ENCODE measurements around the gene CEP78. TPM values are rescaled to one million over a fixed set of nuclear protein-coding genes. Genes with fewer than 3 reads are reported as not detected.

CEP78 gene
- total RNA-seq, 1 donor from 2014 or later = 13.2 TPM

DNA sequence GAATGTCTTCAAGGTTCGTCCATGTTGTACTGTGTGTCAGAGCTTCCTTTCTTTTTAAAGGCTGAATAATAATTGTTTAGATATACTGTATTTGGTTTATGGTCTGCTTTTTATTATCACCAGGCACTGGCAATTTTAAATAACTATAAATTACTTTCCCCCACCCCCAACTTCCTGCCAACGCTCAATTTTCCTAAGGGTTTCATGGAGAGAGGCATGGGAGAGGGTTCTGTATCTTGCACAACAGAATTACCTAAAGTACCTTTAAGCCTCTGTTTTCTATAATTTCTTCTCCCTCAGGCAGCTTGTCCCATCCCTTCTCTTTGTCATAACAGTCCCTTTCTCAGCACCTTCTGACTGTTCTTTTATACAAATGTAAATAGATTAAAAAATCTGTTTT, 71.5 kb downstream of the CEP78 start:
- no peak for DNase-seq (ENCODE audit: low read depth in 2 of 2)

GRCh38 chr9:78309066-78309465, 73.2 kb downstream of the CEP78 start:
- DNase-seq (ENCODE audit: low read depth in 2 of 2) = no peak

DNA sequence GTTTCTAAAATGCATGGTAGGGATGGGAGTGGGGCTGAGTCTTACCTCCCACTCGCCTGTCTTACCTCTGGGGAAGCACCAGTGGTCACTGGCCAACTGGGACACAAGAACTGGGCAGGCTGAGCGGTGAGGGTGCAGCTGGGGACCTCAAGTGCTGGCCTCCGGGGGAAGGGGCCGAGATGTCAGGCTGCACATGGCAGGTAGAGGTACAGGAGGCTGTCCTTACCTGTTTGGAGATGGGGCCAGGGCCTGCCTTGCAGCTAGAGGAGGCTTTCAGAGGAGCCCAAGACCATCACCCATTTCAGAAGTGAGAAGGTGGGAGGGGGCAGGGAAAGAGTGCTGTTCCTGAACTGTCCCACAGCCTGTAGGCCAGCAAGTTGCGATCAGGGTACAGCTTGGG, 75.2 kb downstream of the CEP78 start:
- DNase-seq (ENCODE audit: low read depth in 2 of 2) = no peak

GRCh38 chr9:78311886-78312524, 76.1 kb downstream of the CEP78 start:
- DNase-seq (ENCODE audit: low read depth in 2 of 2) = no peak

GRCh38 chr9:78314550-78314949, 78.7 kb downstream of the CEP78 start:
- no peak for DNase-seq (ENCODE audit: low read depth in 2 of 2)

DNA sequence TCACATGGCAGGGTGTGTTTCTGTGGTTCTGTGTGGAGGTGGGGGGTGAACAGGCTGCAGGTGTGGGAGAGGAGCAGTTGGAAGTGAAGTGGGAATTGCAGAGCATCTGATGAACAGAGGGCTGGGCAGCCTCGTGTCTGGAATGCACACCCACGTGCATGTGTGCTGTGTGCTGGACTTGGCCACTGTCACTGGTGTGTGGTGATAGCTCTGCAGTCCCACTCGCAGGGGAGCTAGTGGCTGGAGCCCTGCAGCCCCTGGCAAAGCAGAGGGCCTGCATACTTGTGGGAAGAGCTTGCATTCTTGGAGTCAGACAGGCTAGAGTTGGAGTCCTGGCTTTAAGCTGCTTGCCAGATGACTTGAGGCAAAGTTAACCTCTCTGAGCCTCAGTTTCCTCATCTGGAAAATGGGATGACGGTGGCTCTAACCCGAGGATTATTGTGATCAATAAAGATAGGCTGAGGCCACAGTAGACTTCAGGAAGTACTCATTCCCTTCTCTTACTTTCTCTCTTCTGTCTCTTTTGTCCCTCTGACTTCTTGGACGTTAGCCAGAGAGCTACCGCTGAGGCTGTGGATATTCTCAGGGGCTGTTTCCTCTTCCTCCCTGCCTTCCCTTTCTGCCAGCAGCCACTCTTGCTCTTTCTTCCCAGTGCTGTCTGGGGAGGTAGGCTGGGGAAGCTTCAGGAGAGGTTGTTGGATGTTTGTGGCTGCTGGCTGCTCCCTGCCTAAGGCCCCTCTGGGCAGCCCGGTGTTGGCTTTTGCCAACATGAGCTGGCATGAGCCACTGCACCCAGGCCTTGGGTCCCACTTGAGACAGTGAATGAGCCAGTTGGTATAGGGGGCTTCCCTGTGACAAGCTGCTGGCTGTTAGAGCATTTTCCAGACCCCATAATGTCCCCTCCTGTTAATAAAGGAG, 79.3 kb downstream of the CEP78 start:
- DNase-seq (ENCODE audit: low read depth in 2 of 2) = peak in 1 of 2 donors; percentile 30

- no peak for DNase-seq (ENCODE audit: low read depth in 2 of 2)
Measured at GRCh38 chr9:78316166-78316892, 80.5 kb downstream of the CEP78 start.

DNA sequence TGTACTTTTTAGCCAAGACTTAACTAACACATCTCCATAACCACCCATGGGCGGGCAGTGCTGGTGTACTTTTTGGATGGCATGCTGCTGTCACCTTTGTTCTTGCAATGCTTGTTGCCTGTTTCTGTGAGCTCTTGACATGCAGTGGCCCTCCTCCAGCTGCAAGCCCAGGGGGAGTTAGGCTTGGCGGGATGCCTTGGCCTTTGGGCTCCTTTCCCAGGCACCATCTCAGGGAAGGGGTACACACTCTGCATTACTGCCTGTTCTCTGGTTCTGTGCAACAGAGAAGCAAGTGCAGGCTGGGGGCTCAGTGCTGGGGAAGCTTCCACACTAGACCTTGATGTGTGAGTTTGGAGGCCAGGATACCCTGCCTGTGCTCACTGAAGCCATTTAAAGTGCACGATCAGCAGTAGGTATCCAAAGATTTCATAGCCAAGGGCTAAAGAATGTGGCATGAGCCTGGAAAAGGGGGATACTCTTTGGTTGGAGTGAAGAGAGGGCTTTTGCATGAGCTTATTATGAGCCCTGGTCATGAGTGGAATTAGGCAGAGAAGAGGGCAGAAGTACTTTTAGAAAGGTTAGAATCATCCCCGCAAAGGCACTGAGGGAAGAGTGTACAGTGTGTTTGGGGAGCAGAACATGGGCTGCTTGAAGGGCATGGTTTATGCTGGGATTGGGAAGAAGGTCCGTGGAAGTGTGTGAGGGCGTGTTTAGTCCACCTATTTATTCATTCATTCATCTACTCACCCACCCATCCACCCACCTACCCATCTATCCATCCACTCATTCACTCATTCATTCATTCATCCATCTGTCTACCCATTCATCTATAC, 83.5 kb downstream of the CEP78 start:
- no peak for DNase-seq (ENCODE audit: low read depth in 2 of 2)

DNA sequence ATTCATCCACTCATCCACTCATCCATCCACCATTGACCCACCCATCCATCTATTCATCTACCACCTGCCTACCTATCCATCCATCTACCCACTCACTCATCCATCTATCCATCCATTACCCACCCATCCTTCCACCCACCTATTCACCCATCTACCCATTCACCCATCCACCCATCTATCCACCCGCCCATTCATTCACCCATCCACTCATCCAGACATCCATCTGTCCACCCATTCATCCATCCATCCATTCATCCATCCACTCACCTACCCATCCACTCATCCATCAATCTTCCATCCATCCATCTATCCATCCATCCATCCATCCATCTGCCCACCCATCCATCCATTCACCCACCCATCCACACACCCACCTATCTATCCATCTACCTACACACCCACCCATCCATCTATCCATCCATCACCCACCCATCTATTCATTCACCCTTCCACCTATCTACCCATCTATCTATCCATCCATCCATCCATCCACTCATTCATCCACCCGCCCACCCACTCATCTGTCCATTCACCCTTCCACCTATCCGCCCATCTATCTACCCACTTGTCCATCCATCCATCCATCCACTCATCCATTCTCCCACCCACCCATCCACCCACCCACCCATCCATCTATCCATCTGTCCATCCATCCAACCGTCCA, 84.3 kb downstream of the CEP78 start:
- no peak for DNase-seq (ENCODE audit: low read depth in 2 of 2)

DNA sequence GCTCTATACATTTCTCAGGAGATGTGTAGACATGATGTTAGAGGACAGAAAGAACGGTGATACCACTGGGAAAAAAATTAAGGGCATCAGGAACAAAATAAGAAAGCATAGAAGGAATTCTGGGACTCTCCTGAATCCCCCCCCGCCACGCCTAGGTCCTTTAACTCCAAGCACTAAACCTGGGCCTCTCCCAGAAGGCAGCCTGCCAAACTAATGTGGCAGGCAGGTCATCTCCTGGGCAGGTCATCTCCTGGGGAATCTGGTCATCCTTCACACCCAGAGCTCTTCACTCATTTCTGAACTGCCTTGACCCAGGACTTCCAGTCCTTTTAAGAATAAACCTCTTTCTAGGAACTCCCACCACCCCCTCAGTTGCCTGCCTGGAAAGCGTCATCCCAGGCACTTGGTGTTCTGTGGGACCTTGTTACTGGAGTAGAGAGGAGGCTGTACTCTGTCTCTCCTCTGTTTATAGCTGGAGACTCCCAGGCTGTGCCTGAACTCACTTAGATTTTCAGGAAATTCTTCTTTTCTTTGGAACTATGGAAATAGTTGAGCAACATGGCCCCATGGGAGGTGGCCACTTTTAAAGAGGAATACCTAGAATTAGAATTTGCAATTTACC, 85.1 kb downstream of the CEP78 start:
- DNase-seq (ENCODE audit: low read depth in 2 of 2) = no peak

GRCh38 chr9:78321505-78321904, 85.6 kb downstream of the CEP78 start:
- no peak for DNase-seq (ENCODE audit: low read depth in 2 of 2)

DNA sequence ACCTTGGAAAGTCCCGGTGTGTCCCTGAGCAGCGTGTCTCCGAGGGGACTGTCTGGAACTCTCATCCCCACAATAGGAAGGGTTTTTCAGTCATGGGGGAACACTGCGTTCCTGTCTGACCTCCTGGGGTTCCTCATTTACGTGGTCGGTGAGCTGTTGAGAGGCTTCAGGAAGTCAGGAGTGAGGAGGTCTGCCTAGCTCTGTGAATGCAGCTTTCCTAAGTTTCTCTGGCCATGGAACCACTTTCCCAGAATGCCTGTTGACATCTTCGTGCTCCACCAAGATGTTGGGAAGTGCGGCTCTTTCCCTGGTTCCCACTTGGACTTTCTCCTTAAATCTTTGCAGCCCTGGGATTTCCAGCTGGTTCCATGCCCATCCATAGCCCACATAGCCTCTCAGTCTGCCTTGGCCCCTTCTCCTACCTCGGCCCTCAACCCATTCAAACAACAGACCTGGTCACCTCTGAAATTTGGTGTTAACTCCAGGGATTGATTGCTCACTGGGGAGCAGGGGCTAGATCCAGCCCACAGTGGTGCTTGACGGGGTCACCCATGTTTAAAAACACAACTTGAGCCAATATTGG, 88.3 kb downstream of the CEP78 start:
- DNase-seq (ENCODE audit: low read depth in 2 of 2) = no peak

DNA sequence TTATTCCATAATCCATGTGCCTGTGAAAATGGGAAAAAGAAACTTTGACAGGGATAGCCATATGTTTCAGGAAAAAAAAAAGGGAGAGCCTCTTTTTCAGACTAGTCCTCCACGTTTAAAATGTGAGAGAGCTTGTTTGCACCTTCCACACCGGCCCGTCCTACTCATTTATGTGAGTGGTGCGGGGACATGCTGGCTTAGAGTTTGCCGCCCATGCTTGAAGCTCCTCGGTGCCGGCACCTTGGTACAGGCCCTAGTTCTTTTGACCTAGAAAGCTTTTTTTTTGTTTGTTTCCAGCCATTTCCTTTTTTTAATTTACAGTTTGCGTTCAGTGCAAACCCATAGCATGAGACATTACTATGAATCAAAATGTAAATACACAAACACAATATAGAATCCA, 88.8 kb downstream of the CEP78 start:
- DNase-seq (ENCODE audit: low read depth in 2 of 2) = no peak

DNA sequence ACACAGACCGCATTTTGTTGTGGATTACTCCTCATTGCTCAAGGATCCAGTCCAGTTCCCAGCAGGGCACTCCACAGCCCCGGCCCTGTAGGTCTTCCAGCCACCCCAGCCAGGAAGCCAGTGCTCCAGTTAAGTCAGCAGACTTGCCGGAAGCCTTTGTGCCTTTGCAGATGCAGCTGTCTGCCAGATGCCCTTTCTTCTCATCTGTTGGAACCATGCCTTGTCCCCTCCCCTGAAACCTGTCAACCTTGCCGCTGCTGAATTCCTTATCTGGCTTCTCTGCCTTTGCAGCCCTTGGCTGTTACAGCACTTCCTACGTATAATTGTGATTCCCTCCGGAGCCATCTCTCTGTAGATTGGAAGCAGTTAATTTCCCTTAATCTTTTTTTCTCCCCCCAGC, 89.5 kb downstream of the CEP78 start:
- DNase-seq (ENCODE audit: low read depth in 2 of 2) = peak in 1 of 2 donors; percentile 10

- no peak for DNase-seq (ENCODE audit: low read depth in 2 of 2)
Measured at GRCh38 chr9:78325846-78326360, 90.0 kb downstream of the CEP78 start.

GRCh38 chr9:78326564-78326963, 90.7 kb downstream of the CEP78 start:
- DNase-seq (ENCODE audit: low read depth in 2 of 2) = no peak
